ENCODE results near the gene LRPAP1.
"Not testable (repeated sequence)": the region's sequence is repeated elsewhere in the genome, so short reads cannot be mapped to it uniquely, and the experiment has no call there.

- not testable (repeated sequence) for TF ChIP-seq CTCF, EP300, POLR2A (IDR thresholded peaks at IDR 0.05)
Observed at GRCh38 chr4:3550041-3550440, 17.8 kb upstream of the LRPAP1 start.

Data from stomach (tissue), 4 donors.